ENCODE results near the gene SCGB3A2. TPM values are rescaled to one million over a fixed set of nuclear protein-coding genes. Genes with fewer than 3 reads are reported as not detected.

Gene SCGB3A2
- total and polyA plus RNA-seq, 4 donors: 0.43 to 2.0 TPM; not detected in 2

GRCh38 chr5:147921136-147921535, 42.6 kb downstream of the SCGB3A2 start:
- intact Hi-C loops (cut with DNase I): no loop called here
- WGBS, 2 donors: 83 to 90% methylated on average over 2 of the region's 2 CpGs
- no peak overlapping the region for H3K27ac ChIP-seq (ENCODE audit: low read depth in 1 of 2, low read length in 2 of 2)
- H3K4me3 ChIP-seq (ENCODE audit: low read length in 2 of 2): no peak overlapping the region
- ATAC-seq (ENCODE audit: low FRiP score): no peak
- DNase-seq: no peak
- H3K4me1 ChIP-seq (ENCODE audit: control insufficient read depth in 1 of 2, insufficient read depth in 2 of 2, low read length in 2 of 2): no peaks in the 10 kb centered on the region
- H3K36me3 ChIP-seq (ENCODE audit: control insufficient read depth in 1 of 2, insufficient read depth in 2 of 2, low read length in 1 of 2): no peaks in the 10 kb centered on the region
- H3K27me3 ChIP-seq (ENCODE audit: control insufficient read depth in 1 of 2, insufficient read depth in 2 of 2, low read length in 1 of 2): no peaks in the 10 kb centered on the region
- H3K9me3 ChIP-seq (ENCODE audit: control insufficient read depth, low read length): no peaks in the 10 kb centered on the region

GRCh38 chr5:147925020-147925419, 46.5 kb downstream of the SCGB3A2 start:
- H3K27me3 ChIP-seq (ENCODE audit: control insufficient read depth in 1 of 2, insufficient read depth in 2 of 2, low read length in 1 of 2): no peaks in the 10 kb centered on the region
- DNase-seq: no peak
- no peak overlapping the region for H3K4me3 ChIP-seq (ENCODE audit: low read length in 2 of 2)
- no peaks in the 10 kb centered on the region for H3K36me3 ChIP-seq (ENCODE audit: control insufficient read depth in 1 of 2, insufficient read depth in 2 of 2, low read length in 1 of 2)
- no peak overlapping the region for H3K27ac ChIP-seq (ENCODE audit: low read depth in 1 of 2, low read length in 2 of 2)
- no peaks in the 10 kb centered on the region for H3K4me1 ChIP-seq (ENCODE audit: control insufficient read depth in 1 of 2, insufficient read depth in 2 of 2, low read length in 2 of 2)
- no peak for ATAC-seq (ENCODE audit: low FRiP score)
- 92 to 95% methylated on average over 4 of the region's 4 CpGs for WGBS, 2 donors
- intact Hi-C loops (cut with DNase I): no loop called here
- H3K9me3 ChIP-seq (ENCODE audit: control insufficient read depth, low read length): no peaks in the 10 kb centered on the region

GRCh38 chr5:147927901-147928300, 49.4 kb downstream of the SCGB3A2 start:
- peaks cover 4% of the 10 kb centered on the region in 2 donors for H3K4me1 ChIP-seq (ENCODE audit: control insufficient read depth in 1 of 2, insufficient read depth in 2 of 2, low read length in 2 of 2)
- no peak overlapping the region for H3K27ac ChIP-seq (ENCODE audit: low read depth in 1 of 2, low read length in 2 of 2)
- no peaks in the 10 kb centered on the region for H3K9me3 ChIP-seq (ENCODE audit: control insufficient read depth, low read length)
- H3K4me3 ChIP-seq (ENCODE audit: low read length in 2 of 2): no peak overlapping the region
- WGBS, 2 donors: 16 to 17% methylated on average over 3 of the region's 3 CpGs
- intact Hi-C loops (cut with DNase I): no loop called here
- no peaks in the 10 kb centered on the region for H3K36me3 ChIP-seq (ENCODE audit: control insufficient read depth in 1 of 2, insufficient read depth in 2 of 2, low read length in 1 of 2)
- DNase-seq: no peak
- ATAC-seq (ENCODE audit: low FRiP score): no peak
- H3K27me3 ChIP-seq (ENCODE audit: control insufficient read depth in 1 of 2, insufficient read depth in 2 of 2, low read length in 1 of 2): no peaks in the 10 kb centered on the region

GRCh38 chr5:147930769-147931168, 52.3 kb downstream of the SCGB3A2 start:
- Histone ChIP-seq H3K27ac (ENCODE audit: low read depth in 1 of 2, low read length in 2 of 2) (peak overlapping the region in 1 of 2 donors; percentile 8), H3K27me3 (ENCODE audit: control insufficient read depth in 1 of 2, insufficient read depth in 2 of 2, low read length in 1 of 2) (no peaks in the 10 kb centered on the region), H3K36me3 (ENCODE audit: control insufficient read depth in 1 of 2, insufficient read depth in 2 of 2, low read length in 1 of 2) (no peaks in the 10 kb centered on the region), H3K4me1 (ENCODE audit: control insufficient read depth in 1 of 2, insufficient read depth in 2 of 2, low read length in 2 of 2) (peaks cover 4% of the 10 kb centered on the region in 2 donors), H3K4me3 (ENCODE audit: low read length in 2 of 2) (no peak overlapping the region), H3K9me3 (ENCODE audit: control insufficient read depth, low read length) (no peaks in the 10 kb centered on the region)
- ATAC-seq (ENCODE audit: low FRiP score): no peak
- intact Hi-C loops (cut with DNase I): loop anchor here in 1 of 2 donors (10.0 kb wide), 1 partner anchor 306 kb away; no protein-coding TSS in a partner anchor
- WGBS, 2 donors: 51 to 61% methylated on average over 2 of the region's 2 CpGs
- no peak for DNase-seq

Other genes starting within 250 kb of the SCGB3A2 start
- gene JAKMIP2, start 96.0 kb upstream of the SCGB3A2 start, total RNA-seq: 1 to 10 TPM in 1 of 2 donors, under 1 TPM in 1; 0.42 to 1.9 TPM
- under 1 TPM in 1 of 2 donors, not detected in 1; 0.13 TPM for gene JAKMIP2, start 96.0 kb upstream of the SCGB3A2 start, polyA plus RNA-seq
- 10 to 100 TPM; 13.7 to 17.0 TPM for gene SPINK1, start 47.0 kb upstream of the SCGB3A2 start, total RNA-seq
- gene SPINK1, start 47.0 kb upstream of the SCGB3A2 start, polyA plus RNA-seq: 10 to 100 TPM in 1 of 2 donors, 1 to 10 TPM in 1; 9.4 to 67.7 TPM
- 10 to 100 TPM; 39.5 to 49.5 TPM for gene C5orf46, start 27.8 kb downstream of the SCGB3A2 start, total RNA-seq
- 100 to 1,000 TPM in 1 of 2 donors, 10 to 100 TPM in 1; 23.1 to 118 TPM for gene C5orf46, start 27.8 kb downstream of the SCGB3A2 start, polyA plus RNA-seq
- gene SPINK5, start 185.3 kb downstream of the SCGB3A2 start, total RNA-seq: 1 to 10 TPM in 1 of 2 donors, under 1 TPM in 1; 0.42 to 1.1 TPM
- under 1 TPM; 0.69 to 0.75 TPM for gene SPINK5, start 185.3 kb downstream of the SCGB3A2 start, polyA plus RNA-seq

Data from aorta (tissue), 5 donors.